Suprapubic skin (tissue), 4 donors: Measurements from ENCODE around the gene AP2A1. TPM values are rescaled to one million over a fixed set of nuclear protein-coding genes. Genes with fewer than 3 reads are reported as not detected.

Source experiments
- DNase-seq, 2 donors: peaks; one replicate each; pipeline ENCODE4 v3.0.0-alpha.2; 2019; ENCODE audit warnings: low spot score in 2 of 2
- H3K27ac ChIP-seq: fragments of 200-600 bp; sonication (generic); one replicate; pipeline ENCODE4 v1.5.1; 2019
- H3K27me3 ChIP-seq: fragments of 200-600 bp; sonication (generic); one replicate; pipeline ENCODE4 v1.5.1; 2019
- H3K36me3 ChIP-seq: fragments of 200-600 bp; sonication (generic); one replicate; pipeline ENCODE4 v1.5.1; 2019
- H3K4me1 ChIP-seq: fragments of 200-600 bp; sonication (generic); one replicate; pipeline ENCODE4 v1.5.1; 2019
- H3K4me3 ChIP-seq: fragments of 200-600 bp; sonication (generic); one replicate; pipeline ENCODE4 v1.5.1; 2019; ENCODE audit warnings: mild to moderate bottlenecking
- H3K9me3 ChIP-seq: fragments of 200-600 bp; sonication (generic); one replicate; pipeline ENCODE4 v1.5.1; 2019
- CTCF ChIP-seq, 2 donors: fragments of 200-600 bp in 1 of 2; fragments of 450-650 bp in 1 of 2; sonication (generic) in 1 of 2; IDR thresholded peaks; one replicate each; pipeline ENCODE4 v1.5.1; 2016 to 2019; ENCODE audit warnings: antibody characterized with exemption in 2 of 2, mild to moderate bottlenecking in 1 of 2, moderate library complexity in 1 of 2
- EP300 ChIP-seq: sonication (generic); formaldehyde crosslinking; IDR thresholded peaks from one replicate; pipeline ENCODE4 v1.6.1; 2017; ENCODE audit warnings: antibody characterized with exemption
- POLR2A ChIP-seq, 2 donors: fragments of 450-650 bp; IDR thresholded peaks; one replicate each; pipeline ENCODE4 v1.6.1; 2017; ENCODE audit warnings: antibody characterized with exemption in 2 of 2, mild to moderate bottlenecking in 2 of 2, moderate library complexity in 2 of 2
- POLR2AphosphoS5 ChIP-seq, 3 donors: sonication (generic); formaldehyde crosslinking; IDR thresholded peaks; one replicate each; pipeline ENCODE4 v1.6.1; 2017; ENCODE audit warnings: antibody characterized with exemption in 3 of 3
- WGBS: methylation state at CpG from one replicate; pipeline ENCODE4 v1.1.5; 2018; 5-methylcytosine and 5-hydroxymethylcytosine counted together
- total RNA-seq, 4 donors: library from RNA; depleted of rRNA; stranded (reverse); fragments of >200 nt; gene quantifications; one replicate each; pipeline ENCODE4 v1.1.0, GENCODE V29; 2016

AP2A1 gene
- total RNA-seq, 4 donors from 2014 or later = 78.1 to 101 (median 93.4) TPM

GRCh38 chr19:49808711-49809159 lies 41.9 kb downstream of the AP2A1 start:
- Histone ChIP-seq H3K27me3 (no peaks in the 10 kb centered on the region), H3K9me3 (no peaks in the 10 kb centered on the region), H3K4me3 (peak overlapping the region; percentile 79), H3K27ac (peak overlapping the region; percentile 70), H3K4me1 (peaks cover 33% of the 10 kb centered on the region), H3K36me3 (peaks cover 23% of the 10 kb centered on the region)
- 2% methylated on average over 27 of the region's 31 CpGs for WGBS
- TF ChIP-seq POLR2A (IDR thresholded peaks at IDR 0.05) (no peak), EP300 (no peak), CTCF (IDR thresholded peaks at IDR 0.05) (no peak), POLR2AphosphoS5 (IDR thresholded peaks at IDR 0.05) (no peak)
- DNase-seq = peak; percentile 99

- Histone ChIP-seq H3K27me3 (no peaks in the 10 kb centered on the region), H3K27ac (peak overlapping the region; percentile 70), H3K4me3 (peak overlapping the region; percentile 79), H3K36me3 (peaks cover 17% of the 10 kb centered on the region), H3K9me3 (no peaks in the 10 kb centered on the region), H3K4me1 (peaks cover 36% of the 10 kb centered on the region)
- WGBS = 26% methylated on average over 6 of the region's 50 CpGs
- no peak for TF ChIP-seq CTCF (IDR thresholded peaks at IDR 0.05)
- peak in 1 of 2 donors; percentile 31 for TF ChIP-seq POLR2A (IDR thresholded peaks at IDR 0.05)
- peak; percentile 86 to 88 for DNase-seq
Observed at GRCh38 chr19:49809160-49809940, 42.5 kb downstream of the AP2A1 start.

GRCh38 chr19:49809941-49810389 lies 43.2 kb downstream of the AP2A1 start:
- Histone ChIP-seq H3K9me3 (no peaks in the 10 kb centered on the region), H3K36me3 (peaks cover 13% of the 10 kb centered on the region), H3K4me3 (peak overlapping the region; percentile 79), H3K4me1 (peaks cover 36% of the 10 kb centered on the region), H3K27ac (peak overlapping the region; percentile 70), H3K27me3 (no peaks in the 10 kb centered on the region)
- DNase-seq = peak in 1 of 2 donors; percentile 65
- no peak for TF ChIP-seq POLR2AphosphoS5 (IDR thresholded peaks at IDR 0.05)
- no peak for TF ChIP-seq CTCF (IDR thresholded peaks at IDR 0.05)
- TF ChIP-seq POLR2A (IDR thresholded peaks at IDR 0.05) = no peak
- no peak for TF ChIP-seq EP300
- WGBS = 88% methylated on average over 5 of the region's 5 CpGs

- Histone ChIP-seq H3K27ac (no peak overlapping the region), H3K4me1 (peaks cover 36% of the 10 kb centered on the region), H3K27me3 (no peaks in the 10 kb centered on the region), H3K4me3 (no peak overlapping the region), H3K36me3 (peaks cover 6% of the 10 kb centered on the region), H3K9me3 (no peaks in the 10 kb centered on the region)
- 93% methylated on average over 6 of the region's 6 CpGs for WGBS
- no peak for DNase-seq
- no peak for TF ChIP-seq EP300
- TF ChIP-seq POLR2AphosphoS5 (IDR thresholded peaks at IDR 0.05) = no peak
- TF ChIP-seq POLR2A (IDR thresholded peaks at IDR 0.05) = no peak
- no peak for TF ChIP-seq CTCF (IDR thresholded peaks at IDR 0.05)
Observed at GRCh38 chr19:49811328-49811727, 44.5 kb downstream of the AP2A1 start.

- H3K27ac ChIP-seq = peak overlapping the region; percentile 89
- WGBS = 34% methylated on average over 11 of the region's 11 CpGs
- TF ChIP-seq POLR2AphosphoS5 (IDR thresholded peaks at IDR 0.05) (no peak), CTCF (IDR thresholded peaks at IDR 0.05) (no peak), POLR2A (IDR thresholded peaks at IDR 0.05) (no peak), EP300 (no peak)
Observed at GRCh38 chr19:49812452-49812996, 45.7 kb downstream of the AP2A1 start.

More at GRCh38 chr19:49812452-49812996, 45.7 kb downstream of the AP2A1 start:
- no peaks in the 10 kb centered on the region for H3K27me3 ChIP-seq
- peak overlapping the region; percentile 71 for H3K4me3 ChIP-seq
- no peaks in the 10 kb centered on the region for H3K9me3 ChIP-seq
- no peak for DNase-seq
- peaks cover 43% of the 10 kb centered on the region for H3K4me1 ChIP-seq
- H3K36me3 ChIP-seq = no peaks in the 10 kb centered on the region
